Skeletal muscle cell (primary cell): ENCODE data around the gene TSC22D2.

ENCODE experiments used
- DNase-seq: peaks from one replicate; pipeline ENCODE4 v3.0.0-alpha.2; 2010; ENCODE audit warnings: low read depth
- H3K4me3 ChIP-seq: 2 replicates; pipeline ENCODE4 v1.5.1; 2011; ENCODE audit warnings: low read depth, mild to moderate bottlenecking, control low read depth, low read length, moderate library complexity

The TSC22D2 gene

DNA sequence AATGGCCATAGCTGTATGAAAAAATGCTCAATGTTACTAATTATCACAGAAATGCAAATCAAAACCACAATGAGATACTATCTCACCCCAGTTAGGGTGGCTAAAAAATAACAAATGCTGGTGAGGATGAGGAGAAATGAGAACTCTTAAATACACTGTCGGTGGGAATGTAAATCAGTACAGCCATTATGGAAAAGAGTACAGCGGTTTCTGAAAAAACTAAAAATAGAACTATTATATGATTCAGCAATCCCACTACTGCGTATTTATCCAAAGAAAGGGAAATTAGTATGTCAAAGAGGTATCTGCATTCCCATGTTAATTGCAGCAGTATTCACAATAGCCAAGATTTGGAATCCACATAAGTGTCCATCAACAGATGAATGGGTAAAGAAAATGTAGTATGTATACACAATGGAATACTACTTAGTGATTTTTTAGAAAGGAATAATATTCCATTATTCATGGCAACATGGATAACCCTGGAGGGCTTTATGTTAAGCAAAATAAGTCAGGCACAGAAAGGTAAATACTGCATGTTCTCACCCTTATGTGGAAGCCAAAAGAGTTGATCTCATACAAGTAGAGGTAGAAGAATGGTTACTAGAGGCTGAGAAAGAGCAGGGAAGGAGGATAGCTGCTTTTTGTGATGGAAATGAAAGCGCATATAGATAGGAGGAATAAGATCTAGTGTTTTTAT, 103.2 kb downstream of the TSC22D2 start:
- DNase-seq = no peak
- no peak overlapping the region for H3K4me3 ChIP-seq

DNA sequence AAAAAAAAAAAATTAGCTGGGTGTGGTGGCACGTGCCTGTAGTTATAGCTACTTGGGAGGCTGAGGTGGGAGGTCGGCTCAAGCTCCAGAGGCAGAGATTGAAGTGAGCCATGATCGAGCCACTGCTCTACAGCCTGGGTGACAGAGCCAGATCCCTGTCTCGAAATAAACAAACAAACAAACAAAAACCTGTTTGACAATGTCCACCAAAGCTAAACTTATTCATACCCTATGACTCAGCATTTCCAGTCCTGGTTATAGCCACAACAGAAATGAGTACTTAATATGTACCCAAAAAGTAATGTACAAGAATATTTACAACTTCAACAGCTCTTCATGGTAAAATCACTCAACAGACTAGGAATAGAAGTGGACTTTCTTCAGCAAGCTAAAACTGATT, 107.1 kb downstream of the TSC22D2 start:
- no peak for DNase-seq

More for the DNA sequence above, 107.1 kb downstream of the TSC22D2 start:
- H3K4me3 ChIP-seq = no peak overlapping the region
